ENCODE data around the gene SCAND1.
"Not testable (repeated sequence)": the region's sequence is repeated elsewhere in the genome, so short reads cannot be mapped to it uniquely, and the experiment has no call there.

Gene SCAND1

GRCh38 chr20:35954200-35954906, at the start of gene SCAND1:
Gene SCAND1 (minus strand): TSS chr20:35954502. CDS start chr20:35954284, 218 bp downstream.
- DNase-seq = peak; percentile 69 to 100 (median 95)

GRCh38 chr20:36004045-36004444, 49.7 kb upstream of the SCAND1 start:
- DNase-seq = no peak

GRCh38 chr20:36002855-36003254, 48.6 kb upstream of the SCAND1 start:
- DNase-seq = no peak

DNA sequence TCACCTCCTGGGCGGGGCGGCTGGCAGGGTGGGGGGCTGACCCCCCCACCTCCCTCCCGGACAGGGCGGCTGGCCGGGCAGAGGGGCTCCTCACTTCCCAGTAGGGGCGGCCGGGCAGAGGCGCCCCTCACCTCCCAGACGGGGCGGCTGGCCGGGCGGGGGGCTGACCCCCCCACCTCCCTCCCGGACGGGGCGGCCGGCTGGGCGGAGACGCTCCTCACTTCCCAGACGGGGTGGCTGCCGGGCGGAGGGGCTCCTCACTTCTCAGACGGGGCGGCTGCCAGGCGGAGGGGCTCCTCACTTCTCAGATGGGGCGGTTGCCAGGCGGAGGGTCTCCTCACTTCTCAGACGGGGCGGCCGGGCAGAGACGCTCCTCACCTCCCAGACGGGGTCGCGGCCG, 47.0 kb upstream of the SCAND1 start:
- not testable (repeated sequence) for DNase-seq

GRCh38 chr20:35996492-35996891, 42.2 kb upstream of the SCAND1 start:
- DNase-seq = not testable (repeated sequence)

DNA sequence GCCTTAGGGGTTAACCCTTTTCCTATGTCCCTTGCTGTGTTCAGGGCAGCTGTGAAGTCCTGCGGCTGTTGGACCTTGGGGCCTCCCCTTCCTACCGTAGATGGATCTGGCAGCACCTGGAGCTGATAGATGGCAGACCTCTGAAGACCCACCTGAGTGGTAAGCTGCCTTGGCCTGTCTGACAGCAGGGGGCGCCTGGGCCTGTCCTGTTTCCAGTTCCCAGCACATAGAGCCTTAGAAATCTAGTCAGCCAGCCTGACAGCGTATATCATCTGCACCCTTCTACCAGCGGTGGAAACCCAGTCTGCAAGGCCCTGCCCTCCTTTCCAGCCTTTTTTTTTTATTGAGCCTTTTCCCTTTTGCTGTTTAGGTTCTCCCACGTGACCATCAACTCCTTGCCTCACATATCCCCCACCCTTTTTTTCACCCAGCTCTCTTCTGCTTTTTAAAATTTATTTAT, 40.7 kb upstream of the SCAND1 start:
- peak in 56 of 58 donors; percentile 1 to 81 (median 44) for DNase-seq

DNA sequence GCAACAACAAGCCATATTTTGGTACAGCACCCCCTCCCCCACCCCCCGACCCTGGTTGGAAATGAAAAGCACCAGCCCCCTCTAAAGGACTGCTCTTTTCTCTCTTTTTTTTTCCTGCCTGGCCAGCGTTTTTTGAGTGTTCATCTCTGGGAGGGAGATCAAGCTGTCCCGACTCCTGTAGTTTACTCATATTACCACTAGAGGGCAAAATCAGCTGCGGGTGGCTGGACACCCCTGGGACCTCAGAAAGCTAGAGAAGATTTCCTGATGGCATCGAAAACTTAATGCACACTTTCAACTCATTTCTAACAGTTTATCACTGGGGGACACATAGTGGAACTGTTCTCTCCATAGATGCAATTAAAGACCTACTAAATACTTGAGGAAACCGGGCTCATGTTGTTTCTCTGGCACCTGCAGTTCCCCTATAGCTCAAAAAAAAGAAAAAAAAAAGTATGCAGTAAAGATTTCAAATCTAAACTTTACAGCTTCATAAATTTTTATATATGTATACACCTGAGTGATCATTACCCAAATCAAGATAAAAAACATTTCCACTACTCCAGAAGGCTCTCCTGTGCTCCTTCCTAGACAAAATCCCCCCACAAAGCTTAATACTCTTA, 38.5 kb upstream of the SCAND1 start:
- peak in 40 of 58 donors; percentile 0 to 73 (median 10) for DNase-seq

DNA sequence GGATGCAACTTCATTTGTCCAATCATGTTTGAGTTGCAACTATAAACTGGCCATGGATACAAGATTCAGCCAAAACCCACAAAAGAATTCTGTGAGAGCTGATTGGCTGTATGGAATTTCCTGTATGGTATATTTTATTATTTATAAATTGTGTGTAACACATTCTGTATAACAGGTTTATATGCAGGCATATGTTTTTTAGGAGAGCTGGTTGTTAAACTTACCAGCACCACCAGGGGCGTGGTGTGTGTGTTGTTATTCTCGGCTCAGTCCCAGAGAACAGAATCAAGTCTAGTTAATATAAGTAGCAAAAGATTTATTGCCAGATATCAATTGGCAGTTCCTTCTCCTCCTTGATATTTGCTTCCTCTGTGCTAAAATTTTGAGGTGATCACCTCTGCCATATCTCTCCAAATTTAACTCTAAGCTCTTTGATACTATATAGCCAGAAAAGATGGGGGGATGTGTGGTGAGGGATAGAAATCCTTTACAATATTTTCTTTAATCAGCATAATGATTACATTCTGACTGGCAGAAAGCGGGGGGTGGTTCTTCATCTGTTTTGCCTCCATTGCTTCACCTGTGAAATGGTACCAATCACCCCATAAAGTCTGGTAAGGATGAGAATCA, 37.0 kb upstream of the SCAND1 start:
- peak in 2 of 58 donors; percentile 3 for DNase-seq

DNA sequence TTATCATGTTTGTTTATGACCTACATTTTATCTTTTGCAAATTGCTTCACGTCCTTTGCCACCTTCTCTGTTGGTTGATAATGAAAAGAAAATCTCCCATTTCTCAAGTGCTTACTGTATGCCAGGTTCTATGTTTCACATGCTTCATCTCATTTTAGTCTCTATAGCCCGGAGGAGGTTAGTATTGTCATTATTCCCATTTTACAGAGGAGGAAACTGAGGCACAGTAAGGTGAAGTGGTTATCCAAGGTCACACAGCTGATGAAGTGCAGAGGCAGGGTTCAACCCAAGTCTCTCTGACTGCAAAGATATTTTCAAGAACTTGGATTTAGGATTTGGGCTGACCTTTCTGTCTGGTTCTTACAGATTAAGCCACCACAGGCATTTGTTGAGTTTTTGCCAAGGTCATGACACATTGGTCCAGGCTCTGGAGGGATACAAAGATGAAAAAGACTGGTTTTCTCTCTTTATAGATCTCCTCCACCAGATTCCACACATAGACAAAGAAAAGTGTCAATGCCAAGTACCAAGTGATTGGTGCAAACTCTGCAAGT, 34.7 kb upstream of the SCAND1 start:
- no peak for DNase-seq

- no peak for DNase-seq
Observed at GRCh38 chr20:35985806-35986205, 31.5 kb upstream of the SCAND1 start.

GRCh38 chr20:35984382-35984781, 30.1 kb upstream of the SCAND1 start:
- no peak for DNase-seq

GRCh38 chr20:35981969-35982368, 27.7 kb upstream of the SCAND1 start:
- DNase-seq = no peak

DNA sequence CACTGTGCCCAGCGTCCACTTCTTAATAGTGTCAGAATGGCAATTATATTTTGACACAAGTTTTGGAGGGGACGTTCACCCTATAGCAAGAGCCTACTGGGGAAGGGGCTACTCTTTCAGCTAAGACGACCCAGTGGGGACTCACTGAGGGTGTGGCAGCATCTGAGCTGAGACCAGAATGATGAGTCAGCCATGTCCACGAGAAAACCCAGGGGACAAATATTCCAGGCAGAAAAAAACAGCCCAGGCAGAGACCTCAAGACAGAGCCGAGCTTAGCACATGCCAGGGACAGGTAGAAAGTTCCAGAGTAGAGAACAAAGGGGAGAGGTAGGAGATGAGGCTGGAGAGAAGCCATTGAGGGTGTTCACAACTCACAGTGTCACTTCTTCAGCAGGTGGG, 25.2 kb upstream of the SCAND1 start:
- no peak for DNase-seq

DNA sequence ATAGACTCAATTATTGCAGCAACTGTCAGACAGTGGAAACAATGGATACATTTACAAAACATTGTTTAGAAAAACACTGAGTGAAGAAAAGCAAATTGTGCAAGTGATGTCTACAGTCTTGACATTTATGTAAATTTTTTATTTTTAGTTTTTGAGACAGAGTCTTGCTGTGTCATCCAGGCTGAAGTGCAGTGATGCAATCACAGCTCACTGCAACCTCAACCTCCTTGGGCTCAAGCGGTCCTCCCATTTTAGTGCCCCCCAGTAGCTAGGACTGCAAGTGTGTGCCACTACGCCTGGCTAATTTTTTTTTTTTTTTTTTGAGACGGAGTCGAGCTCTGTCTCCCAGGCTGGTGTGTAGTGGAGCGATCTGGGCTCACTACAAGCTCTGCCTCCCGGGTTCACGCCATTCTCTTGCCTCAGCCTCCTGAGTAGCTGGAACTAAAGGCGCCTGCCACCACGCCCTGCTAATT, 23.8 kb upstream of the SCAND1 start:
- DNase-seq = no peak

DNA sequence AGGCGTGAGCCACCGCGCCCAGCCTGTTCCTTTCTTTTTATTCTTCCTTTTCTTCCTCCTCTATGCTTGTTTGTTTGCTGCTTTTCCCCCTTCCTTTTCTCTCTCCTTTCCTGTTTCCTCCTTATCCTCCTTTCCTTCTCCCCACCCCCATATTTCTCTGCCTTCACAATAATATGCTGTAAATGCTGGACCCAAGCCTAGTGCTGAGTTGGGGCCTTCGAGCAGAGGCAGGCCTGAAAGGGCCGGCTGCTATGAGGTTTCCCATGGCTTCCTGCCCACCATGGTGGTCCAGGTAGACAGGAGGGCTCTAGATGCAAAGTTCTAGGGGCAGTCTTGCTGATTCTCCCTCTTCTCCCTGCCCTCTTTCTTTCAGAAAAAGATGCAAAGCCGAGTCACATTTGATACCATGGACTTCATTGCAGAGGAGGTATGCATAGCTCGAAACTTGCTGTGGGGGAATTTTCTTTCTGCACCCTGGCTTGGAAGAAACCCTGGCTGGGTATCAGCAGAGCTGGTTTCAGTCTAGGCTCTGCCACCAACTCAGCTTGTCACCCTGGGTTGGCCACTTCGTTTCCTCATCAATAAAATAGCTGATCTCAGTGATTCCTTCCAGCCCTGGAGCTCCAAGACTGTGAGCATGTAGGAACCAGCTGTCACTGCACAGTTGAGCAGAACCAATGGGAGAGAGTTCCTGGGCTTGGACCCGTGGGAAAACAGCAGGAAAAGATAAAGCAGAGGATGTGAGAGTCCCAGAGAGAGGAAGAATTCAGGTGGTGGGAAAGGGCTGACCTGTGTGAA, 21.5 kb upstream of the SCAND1 start:
- no peak for DNase-seq

GRCh38 chr20:35974256-35974655, 20.0 kb upstream of the SCAND1 start:
- DNase-seq = no peak

GRCh38 chr20:35972462-35972861, 18.2 kb upstream of the SCAND1 start:
- DNase-seq = no peak

DNA sequence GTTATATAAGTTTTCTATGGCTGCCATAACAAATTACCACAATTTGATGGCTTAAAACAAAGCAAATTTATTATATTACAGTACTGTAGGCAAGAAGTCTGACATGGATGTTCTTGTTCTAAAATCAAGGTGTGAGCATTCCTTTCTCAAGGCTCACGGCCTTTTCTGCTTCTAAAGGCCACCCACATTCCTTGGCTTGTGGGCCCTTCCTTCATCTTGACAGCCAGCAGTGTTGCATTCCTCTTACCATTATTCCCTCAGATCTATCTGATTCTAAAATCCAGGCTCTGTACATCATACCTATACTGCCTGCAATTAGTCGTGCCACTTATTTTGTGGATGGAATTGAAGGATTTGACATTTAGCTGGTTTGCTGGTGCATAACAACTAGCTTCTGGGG, 17.7 kb upstream of the SCAND1 start:
- no peak for DNase-seq

DNA sequence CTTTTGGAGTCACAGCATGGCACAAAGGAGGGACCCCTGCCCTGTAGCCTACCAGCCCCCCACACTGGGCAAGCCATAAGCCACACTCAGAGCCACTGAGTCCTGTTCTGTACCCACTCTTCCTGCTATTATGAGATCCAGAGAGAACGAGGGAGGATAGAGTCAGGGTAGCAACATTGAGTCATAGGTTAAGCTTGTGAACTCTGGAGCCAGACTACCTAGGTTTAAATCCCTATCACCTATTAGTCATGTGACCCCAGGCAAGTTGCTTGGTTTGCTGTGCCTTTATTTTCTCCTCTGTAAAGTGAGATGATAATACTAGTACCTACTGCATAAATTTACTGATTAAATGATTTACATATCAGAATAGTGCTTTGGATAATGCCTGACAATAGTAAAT, 14.6 kb upstream of the SCAND1 start:
- DNase-seq = no peak

- DNase-seq = no peak
Observed at GRCh38 chr20:35967979-35968640, 13.8 kb upstream of the SCAND1 start, which contains the start of gene CNBD2. Gene CNBD2 (plus strand): TSS chr20:35968590. CDS start chr20:35968763, 173 bp downstream.

All from anterior cingulate cortex (tissue), 58 donors.